Urinary bladder (tissue), 4 donors: ENCODE results near the gene RRP9. TPM values are rescaled to one million over a fixed set of nuclear protein-coding genes. Genes with fewer than 3 reads are reported as not detected.

ENCODE experiments used
- DNase-seq: peaks from one replicate; pipeline ENCODE4 v3.0.0-alpha.2; 2015; ENCODE audit errors: extremely low spot score
- H3K27ac ChIP-seq: one replicate; pipeline ENCODE4 v1.5.1; 2013; ENCODE audit warnings: low read depth, mild to moderate bottlenecking, moderate library complexity
- H3K36me3 ChIP-seq: one replicate; pipeline ENCODE4 v1.6.1; 2013; ENCODE audit warnings: mild to moderate bottlenecking, moderate library complexity; ENCODE audit not compliant: insufficient read depth
- H3K4me1 ChIP-seq: one replicate; pipeline ENCODE4 v1.6.1; 2013; ENCODE audit warnings: mild to moderate bottlenecking, moderate library complexity; ENCODE audit not compliant: insufficient read depth
- H3K4me3 ChIP-seq: one replicate; pipeline ENCODE4 v1.5.1; 2013; ENCODE audit warnings: low read depth, low read length
- WGBS: extraction: QIAGEN DNeasy Blood & Tissue Kit; methylation state at CpG from one replicate; pipeline ENCODE4 v1.1.7; 2013; 5-methylcytosine and 5-hydroxymethylcytosine counted together
- polyA plus RNA-seq: library from polyadenylated mRNA; stranded (reverse); fragments of 200-250 nt; gene quantifications from one replicate; pipeline ENCODE4 v1.2.3, GENCODE V29; 2013
- total RNA-seq: library from RNA; depleted of rRNA; stranded (reverse); fragments of >200 nt; gene quantifications from one replicate; pipeline ENCODE4 v1.2.3, GENCODE V29; 2014
- donor health status: healthy with polysubstance abuse.
- donor health status: healthy.

The RRP9 gene
- total and polyA plus RNA-seq, 2 donors = 7.7 to 29.5 TPM

GRCh38 chr3:51943451-51944391 is 2.0 kb upstream of the RRP9 start:
- DNase-seq = no peak
- WGBS = 94% methylated on average over 21 of the region's 21 CpGs
- H3K4me1 ChIP-seq = no peaks in the 10 kb centered on the region
- H3K36me3 ChIP-seq = no peaks in the 10 kb centered on the region
- no peak overlapping the region for H3K4me3 ChIP-seq
- H3K27ac ChIP-seq = no peak overlapping the region

DNA sequence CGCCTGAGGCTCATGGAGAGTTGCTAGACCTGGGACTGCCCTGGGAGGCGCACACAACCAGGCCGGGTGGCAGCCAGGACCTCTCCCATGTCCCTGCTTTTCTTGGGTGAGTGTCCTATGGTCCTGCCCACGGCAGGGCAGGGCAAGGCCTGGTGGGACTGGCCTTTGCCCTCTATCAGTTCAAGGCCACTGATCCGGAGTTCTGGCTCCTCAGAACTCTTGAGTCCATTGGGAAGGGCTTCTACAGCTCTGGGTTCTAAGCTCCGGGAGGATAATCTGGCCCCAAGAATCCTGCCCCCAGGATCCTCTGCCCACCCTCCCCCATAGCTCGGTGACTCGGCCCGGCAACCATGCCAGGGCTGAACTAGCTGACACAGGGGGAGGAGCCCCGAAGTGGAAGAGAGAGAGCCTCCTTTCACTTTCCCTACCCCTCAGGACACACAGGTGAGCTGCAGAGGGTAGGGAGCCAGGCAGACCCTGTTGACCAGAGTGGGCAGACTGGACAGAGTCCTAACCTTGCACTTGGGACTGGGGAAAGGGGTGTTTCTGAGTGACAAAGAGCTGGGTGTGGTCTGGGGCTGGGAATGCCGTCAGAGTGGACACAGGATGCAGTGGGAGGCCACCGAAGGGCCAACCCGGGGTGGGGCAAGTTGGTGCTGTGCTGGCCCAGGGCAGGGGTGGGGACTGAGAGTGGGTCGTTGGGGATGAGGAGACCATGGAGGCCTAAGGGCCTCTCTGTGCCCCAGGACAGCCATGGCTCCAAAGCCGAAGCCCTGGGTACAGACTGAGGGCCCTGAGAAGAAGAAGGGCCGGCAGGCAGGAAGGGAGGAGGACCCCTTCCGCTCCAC is 1.1 kb upstream of the RRP9 start:
- Histone ChIP-seq H3K27ac (peak overlapping the region; percentile 77), H3K4me1 (no peaks in the 10 kb centered on the region), H3K36me3 (no peaks in the 10 kb centered on the region), H3K4me3 (peak overlapping the region; percentile 24)
- DNase-seq = no peak
- 54% methylated on average over 17 of the region's 17 CpGs for WGBS

DNA sequence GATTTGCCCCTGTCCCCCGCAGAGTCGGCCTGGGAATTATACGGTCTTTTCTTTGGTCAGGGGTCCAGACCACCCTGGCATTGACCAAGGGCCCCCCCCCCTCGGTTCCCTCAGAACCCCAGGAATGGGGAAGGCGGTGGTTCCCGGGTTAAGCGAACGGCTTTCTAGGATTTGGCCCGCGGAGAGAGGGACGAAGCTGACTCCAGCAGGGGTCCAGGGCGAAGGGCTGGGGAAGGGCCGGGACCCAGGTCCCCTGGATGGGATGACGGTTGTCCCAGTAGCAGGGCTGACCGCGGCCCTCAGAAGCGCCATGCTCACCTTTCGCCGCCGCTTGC is 274 bp downstream of the RRP9 start:
- DNase-seq = no peak
- WGBS = under 1% methylated on average over 20 of the region's 20 CpGs
- Histone ChIP-seq H3K36me3 (no peaks in the 10 kb centered on the region), H3K4me3 (peak overlapping the region; percentile 63), H3K4me1 (no peaks in the 10 kb centered on the region), H3K27ac (no peak overlapping the region)

GRCh38 chr3:51940648-51941462 is 849 bp downstream of the RRP9 start:
- no peak overlapping the region for H3K27ac ChIP-seq
- H3K36me3 ChIP-seq = no peaks in the 10 kb centered on the region
- WGBS = 34% methylated on average over 13 of the region's 13 CpGs
- no peaks in the 10 kb centered on the region for H3K4me1 ChIP-seq
- DNase-seq = no peak
- H3K4me3 ChIP-seq = peak overlapping the region; percentile 63

GRCh38 chr3:51938780-51939425 is 2.8 kb downstream of the RRP9 start:
- DNase-seq = no peak
- H3K4me1 ChIP-seq = no peaks in the 10 kb centered on the region
- no peaks in the 10 kb centered on the region for H3K36me3 ChIP-seq
- H3K4me3 ChIP-seq = no peak overlapping the region
- 85% methylated on average over 9 of the region's 9 CpGs for WGBS
- H3K27ac ChIP-seq = no peak overlapping the region

GRCh38 chr3:51937611-51938450 is 3.9 kb downstream of the RRP9 start:
- no peak for DNase-seq
- H3K27ac ChIP-seq = no peak overlapping the region
- 87% methylated on average over 13 of the region's 13 CpGs for WGBS
- H3K36me3 ChIP-seq = no peaks in the 10 kb centered on the region
- H3K4me3 ChIP-seq = no peak overlapping the region
- H3K4me1 ChIP-seq = no peaks in the 10 kb centered on the region

DNA sequence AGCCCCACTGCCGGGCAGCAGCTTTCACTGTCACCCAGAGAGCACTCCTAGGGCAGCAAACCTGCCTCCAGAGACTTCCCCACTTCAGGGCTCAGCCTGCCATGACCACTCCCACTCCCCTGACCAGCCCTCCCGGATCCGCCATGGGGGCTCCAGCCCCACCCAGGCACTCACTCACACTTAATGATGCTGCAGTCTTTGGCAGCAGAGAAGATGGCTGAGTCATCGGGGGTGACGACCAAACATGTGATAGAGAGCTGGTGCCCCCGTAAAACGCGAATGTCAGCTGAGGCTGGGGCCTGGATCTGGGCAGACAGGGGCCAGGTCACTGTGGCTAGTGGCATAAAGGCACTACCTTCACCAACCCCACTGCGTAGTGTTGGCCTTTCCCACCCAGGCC is 4.7 kb downstream of the RRP9 start:
- 82% methylated on average over 9 of the region's 9 CpGs for WGBS
- H3K36me3 ChIP-seq = no peaks in the 10 kb centered on the region
- no peak overlapping the region for H3K27ac ChIP-seq
- DNase-seq = no peak
- H3K4me3 ChIP-seq = no peak overlapping the region
- no peaks in the 10 kb centered on the region for H3K4me1 ChIP-seq

DNA sequence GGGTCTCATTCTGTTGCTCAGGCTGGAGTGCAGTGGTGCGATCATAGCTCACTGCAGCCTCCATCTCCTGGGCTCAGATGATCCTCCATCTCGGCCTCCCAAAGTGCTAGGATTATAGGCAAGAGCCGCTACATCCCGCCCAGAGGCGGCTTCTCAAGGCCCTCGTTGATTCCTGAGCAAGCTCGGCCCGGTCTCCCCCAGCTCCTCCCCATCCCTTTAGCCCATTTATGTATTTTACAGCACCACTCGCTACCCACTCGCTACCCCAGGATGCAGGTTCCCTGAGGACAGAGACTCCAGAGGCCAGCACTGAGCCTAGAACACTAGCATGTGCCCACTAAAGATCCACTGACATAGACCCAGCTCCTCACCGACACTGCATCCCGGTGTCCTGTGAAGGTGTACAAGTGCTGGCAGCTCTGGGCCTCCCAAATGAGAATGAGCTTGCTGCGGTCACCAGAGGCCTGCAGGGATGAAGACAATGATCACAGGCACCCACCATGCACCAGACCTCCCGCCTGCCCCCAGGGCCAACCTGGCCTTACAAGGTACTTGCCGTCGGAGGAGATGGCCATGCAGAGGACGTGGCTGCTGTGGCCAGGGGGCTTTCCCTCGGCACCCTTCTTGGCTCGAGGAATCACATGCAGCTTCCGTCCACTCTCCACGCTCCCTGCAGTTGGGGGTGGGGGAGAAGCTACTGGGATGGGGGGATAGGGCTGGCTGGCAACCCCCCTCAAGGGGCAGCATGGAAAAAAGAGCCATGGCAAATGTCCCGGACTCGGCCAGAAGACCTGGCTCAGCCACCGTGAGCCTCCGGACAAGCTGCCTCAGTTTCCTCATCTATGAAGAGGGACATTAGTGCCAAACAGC is 5.6 kb downstream of the RRP9 start:
- no peaks in the 10 kb centered on the region for H3K4me1 ChIP-seq
- WGBS = 97% methylated on average over 25 of the region's 25 CpGs
- no peak overlapping the region for H3K4me3 ChIP-seq
- H3K36me3 ChIP-seq = no peaks in the 10 kb centered on the region
- no peak for DNase-seq
- no peak overlapping the region for H3K27ac ChIP-seq

DNA sequence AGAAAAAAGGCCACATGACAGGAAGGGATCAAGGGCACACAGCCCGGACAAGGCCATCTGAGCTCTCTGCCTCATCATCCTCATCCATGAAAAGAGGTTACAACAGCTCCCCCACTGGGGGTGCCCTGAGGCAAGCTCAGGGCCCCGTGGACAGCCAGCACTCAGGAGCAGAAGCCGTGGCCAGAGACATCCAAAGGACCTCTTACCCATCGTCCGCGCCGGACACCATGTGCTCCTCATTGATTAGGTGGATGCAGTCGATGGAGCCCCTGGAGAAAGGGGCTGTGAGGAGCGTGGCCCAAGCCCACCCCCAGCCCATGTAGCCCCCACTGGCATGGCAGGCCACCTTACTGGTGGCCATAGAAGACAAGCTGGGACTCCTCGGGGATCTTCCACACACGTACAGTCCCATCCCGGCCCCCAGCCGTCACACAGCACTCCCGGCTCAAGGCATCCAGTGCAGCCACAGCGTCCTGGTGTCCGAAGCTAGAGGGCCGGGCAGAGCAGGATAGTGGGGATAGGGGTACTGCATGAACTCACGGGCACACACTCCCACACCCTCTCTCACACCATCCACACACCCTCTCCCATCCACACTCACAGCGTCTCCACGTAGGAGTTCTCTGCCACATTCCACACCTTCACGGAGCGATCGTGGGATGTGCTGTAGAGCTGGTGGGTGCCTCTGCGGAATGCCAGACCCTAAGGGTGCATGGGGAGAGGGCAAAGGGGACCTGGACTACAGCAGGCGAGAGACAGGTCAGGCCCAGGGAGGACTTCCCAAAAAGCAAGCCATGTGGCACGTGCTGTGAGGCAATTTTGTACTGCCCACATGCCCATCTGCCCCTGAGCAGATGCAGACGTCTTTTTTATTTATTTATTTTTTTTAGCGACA is 6.5 kb downstream of the RRP9 start:
- H3K27ac ChIP-seq = no peak overlapping the region
- DNase-seq = no peak
- H3K4me3 ChIP-seq = no peak overlapping the region
- H3K36me3 ChIP-seq = no peaks in the 10 kb centered on the region
- no peaks in the 10 kb centered on the region for H3K4me1 ChIP-seq
- WGBS = 93% methylated on average over 28 of the region's 28 CpGs

- H3K36me3 ChIP-seq = no peaks in the 10 kb centered on the region
- 94% methylated on average over 11 of the region's 11 CpGs for WGBS
- H3K4me3 ChIP-seq = no peak overlapping the region
- DNase-seq = no peak
- no peak overlapping the region for H3K27ac ChIP-seq
- no peaks in the 10 kb centered on the region for H3K4me1 ChIP-seq
Observed at GRCh38 chr3:51934139-51934850, 7.4 kb downstream of the RRP9 start.
